T-cell (primary cell): ENCODE measurements around the gene SNX9. TPM values are rescaled to one million over a fixed set of nuclear protein-coding genes. Genes with fewer than 3 reads are reported as not detected.
A peak's percentile ranks its signal among the peaks of the same experiment; 100 is the strongest.

Experiments
- ATAC-seq, 4 experiments: fragments of 200-7000 bp in 3 of 4; fragments of 150-1000 bp in 1 of 4; cut with Tn5 transposase; replicated peaks in 1 of 4; 1 replicate in 3 of 4; 2 replicates in 1 of 4; pipeline ENCODE4 v1.10.0; 2021; ENCODE audit warnings: moderate library complexity in 3 of 4, mild to moderate bottlenecking in 2 of 4, moderate number of reproducible peaks in 1 of 4
- CTCF ChIA-PET, 2 donors: fragments of 300-600 bp; sonication (Branson Sonifier 250); formaldehyde crosslinking; loops; one replicate each; lab custom pipeline; 2022; ENCODE audit warnings: antibody characterized with exemption in 2 of 2; lab: Charles Lee
- POLR2A ChIA-PET, 2 donors: fragments of 300-600 bp; sonication (Branson Sonifier 250); formaldehyde crosslinking; loops; one replicate each; lab custom pipeline; 2022; ENCODE audit warnings: antibody characterized with exemption in 2 of 2; lab: Charles Lee
- DNase-seq, 35 experiments: peaks; one replicate each; pipeline versions ENCODE4 v3.0.0 to v3.0.0-alpha.2; 2013 to 2023
- H3K27ac ChIP-seq: one replicate; pipeline ENCODE4 v1.5.1; 2013; ENCODE audit warnings: low read length
- H3K27me3 ChIP-seq, 2 experiments: replicated peaks in 1 of 2; 1 replicate in 1 of 2; 2 replicates in 1 of 2; pipeline versions ENCODE4 v1.6.1 to v1.7.0; 2013; ENCODE audit warnings: low read length in 1 of 2, mixed read lengths in 1 of 2; ENCODE audit not compliant: control insufficient read depth in 2 of 2, insufficient read depth in 2 of 2; ENCODE audit errors: extremely low read depth in 1 of 2
- H3K36me3 ChIP-seq, 2 donors: 1 replicate in 1 of 2; 2 replicates in 1 of 2; pipeline versions ENCODE4 v1.6.1 to v1.7.0; 2013; ENCODE audit warnings: low read length in 1 of 2; ENCODE audit not compliant: control insufficient read depth in 2 of 2, insufficient read depth in 1 of 2; ENCODE audit errors: extremely low read depth in 1 of 2
- H3K4me1 ChIP-seq, 2 experiments: 1 replicate in 1 of 2; 2 replicates in 1 of 2; pipeline versions ENCODE4 v1.6.1 to v1.7.0; 2013; ENCODE audit warnings: low read length in 2 of 2, mixed read lengths in 1 of 2; ENCODE audit not compliant: insufficient read depth in 2 of 2, control insufficient read depth in 1 of 2; ENCODE audit errors: extremely low read depth in 1 of 2
- H3K4me3 ChIP-seq, 2 donors: 1 replicate in 1 of 2; 2 replicates in 1 of 2; pipeline versions ENCODE4 v1.5.1 to v1.7.0; 2013; ENCODE audit warnings: mild to moderate bottlenecking in 2 of 2, low read length in 1 of 2, moderate library complexity in 1 of 2; ENCODE audit not compliant: control insufficient read depth in 1 of 2; ENCODE audit errors: extremely low read depth in 1 of 2
- H3K9me3 ChIP-seq: 2 replicates; pipeline ENCODE4 v1.7.0; 2013
- H3K27ac Mint-ChIP-seq, 2 donors: one replicate each; pipeline ENCODE4 v1.8.0; 2020 to 2021; ENCODE audit warnings: mild to moderate bottlenecking in 2 of 2, mixed read lengths in 2 of 2
- H3K27me3 Mint-ChIP-seq, 2 donors: one replicate each; pipeline ENCODE4 v1.8.0; 2021 to 2022; ENCODE audit warnings: mixed read lengths in 2 of 2
- H3K36me3 Mint-ChIP-seq: one replicate; pipeline ENCODE4 v1.8.0; 2021; ENCODE audit warnings: mixed read lengths
- H3K4me1 Mint-ChIP-seq, 3 donors: one replicate each; pipeline ENCODE4 v1.8.0; 2020 to 2022; ENCODE audit warnings: mixed read lengths in 3 of 3, mild to moderate bottlenecking in 1 of 3
- H3K4me3 Mint-ChIP-seq, 3 donors: one replicate each; pipeline ENCODE4 v1.8.0; 2020 to 2022; ENCODE audit warnings: mild to moderate bottlenecking in 3 of 3, mixed read lengths in 3 of 3, moderate library complexity in 3 of 3
- H3K9me3 Mint-ChIP-seq, 3 donors: one replicate each; pipeline ENCODE4 v1.8.0; 2020 to 2022; ENCODE audit warnings: mixed read lengths in 3 of 3
- WGBS: methylation state at CpG from one replicate; pipeline ENCODE4 v1.1.5; 2013; ENCODE audit warnings: missing lambda C conversion rate; ENCODE audit not compliant: insufficient coverage; 5-methylcytosine and 5-hydroxymethylcytosine counted together
- total RNA-seq, 35 experiments: library from RNA in 6 of 35; stranded (reverse) in 6 of 35; fragments of 120-200 nt in 1 of 35; gene quantifications; one replicate each; pipeline versions ENCODE4 v1.2.1 to v1.2.4 and lab custom pipeline; 2013 to 2026

SNX9 gene
- total RNA-seq, 5 donors from 2014 or later (not counting 1 experiment from before 2014, with no cell fraction given), result 20.5 to 25.9 (median 23.7) TPM

DNA sequence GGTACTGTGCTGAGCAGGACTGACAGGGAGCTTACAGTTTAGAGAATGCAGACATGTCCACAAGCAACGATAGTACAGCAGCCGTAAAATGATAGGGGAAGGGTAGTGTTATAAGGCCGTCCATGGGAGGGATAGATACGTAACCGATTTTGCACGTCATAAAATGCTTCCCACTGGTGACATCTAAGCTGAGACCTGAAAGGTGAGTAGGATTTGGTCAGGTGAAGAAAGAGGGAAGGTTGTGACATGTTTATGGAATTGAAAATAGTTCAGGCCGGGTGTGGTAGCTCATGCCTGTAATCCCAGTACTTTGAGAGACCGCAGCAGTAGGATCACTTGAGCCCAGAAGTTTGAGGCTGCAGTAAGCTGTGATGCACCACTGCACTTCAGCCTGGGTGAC lies 25.6 kb downstream of the SNX9 start:
- Histone ChIP-seq H3K9me3 (peaks cover 2% of the 10 kb centered on the region), H3K4me1 (peaks cover 0 to 12% of the 10 kb centered on the region in 2 experiments), H3K27me3 (no peaks in the 10 kb centered on the region), H3K36me3 (no peaks in the 10 kb centered on the region), H3K27ac (no peak overlapping the region), H3K4me3 (no peak overlapping the region)
- POLR2A ChIA-PET, result interaction anchor here (0.5 to 0.6 kb wide), 2 partner anchors 12 to 78 kb away, joined by 3 to 4 read pairs; no protein-coding TSS in a partner anchor
- peaks cover 52 to 58% (median 55%) of the 10 kb centered on the region in 3 donors for H3K4me1 Mint-ChIP-seq
- CTCF ChIA-PET, result interaction anchor here in 1 of 2 donors (0.5 to 0.6 kb wide), 2 partner anchors 24 to 805 kb away, joined by 4 read pairs; no protein-coding TSS in a partner anchor
- ATAC-seq (no peak), DNase-seq (no peak)
- 100% methylated on average over 8 of the region's 8 CpGs for WGBS
- H3K4me3 Mint-ChIP-seq, result peak overlapping the region in 1 of 3 donors; percentile 54
- peaks cover 43% of the 10 kb centered on the region for H3K36me3 Mint-ChIP-seq
- H3K9me3 Mint-ChIP-seq, result peaks cover 10 to 13% (median 13%) of the 10 kb centered on the region in 3 donors
- no peaks in the 10 kb centered on the region for H3K27me3 Mint-ChIP-seq
- peak overlapping the region in 1 of 2 donors; percentile 8 for H3K27ac Mint-ChIP-seq

DNA sequence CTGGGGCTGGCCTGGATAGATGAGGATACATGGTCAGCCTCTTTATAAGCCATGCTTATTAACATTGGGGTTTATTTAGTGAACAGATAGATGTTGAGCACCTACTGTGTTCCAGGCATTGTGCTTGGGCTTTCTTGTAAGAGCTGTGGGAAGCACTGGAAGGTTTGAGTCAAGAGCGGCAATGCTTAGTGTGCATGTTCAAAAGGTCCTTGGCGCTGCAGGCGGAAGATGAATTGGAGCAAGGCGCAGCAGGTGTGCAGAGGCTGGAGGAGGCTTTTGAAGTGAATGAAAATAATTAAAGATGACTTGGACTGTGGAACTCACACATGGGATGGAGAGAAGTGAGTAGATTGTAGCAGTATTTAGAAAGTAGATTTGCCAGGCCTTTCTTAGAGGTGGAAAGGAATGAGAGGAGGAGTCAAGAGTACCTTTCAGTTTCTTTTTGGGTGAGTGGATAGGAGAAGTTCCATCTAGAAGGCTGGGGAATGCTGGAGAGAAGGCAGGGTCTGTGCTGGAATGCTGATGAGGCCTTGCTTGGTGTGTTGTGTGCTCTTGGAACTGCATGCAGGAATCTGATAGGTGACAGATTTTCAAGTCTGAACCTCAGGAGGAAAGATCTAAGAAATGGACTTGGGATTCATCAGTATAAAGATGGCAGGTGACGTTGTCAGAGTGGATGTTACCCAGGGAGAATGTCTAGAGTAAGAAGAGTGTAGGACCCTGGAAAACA lies 26.4 kb downstream of the SNX9 start:
- DNase-seq (no peak), ATAC-seq (peak in 1 of 4 experiments; percentile 15)
- Histone ChIP-seq H3K9me3 (peaks cover 2% of the 10 kb centered on the region), H3K4me1 (peaks cover 0 to 12% of the 10 kb centered on the region in 2 experiments), H3K4me3 (no peak overlapping the region), H3K27me3 (no peaks in the 10 kb centered on the region), H3K27ac (no peak overlapping the region), H3K36me3 (no peaks in the 10 kb centered on the region)
- WGBS, result 86% methylated on average over 5 of the region's 5 CpGs
- peak overlapping the region; percentile 4 to 54 (median 23) for H3K4me3 Mint-ChIP-seq
- ChIA-PET CTCF (no interaction called here), POLR2A (interaction anchor here (0.5 to 0.6 kb wide), 2 partner anchors 13 to 78 kb away, joined by 3 to 4 read pairs; no protein-coding TSS in a partner anchor)
- no peaks in the 10 kb centered on the region for H3K27me3 Mint-ChIP-seq
- peak overlapping the region in 1 of 2 donors; percentile 50 for H3K27ac Mint-ChIP-seq
- peaks cover 43% of the 10 kb centered on the region for H3K36me3 Mint-ChIP-seq
- H3K9me3 Mint-ChIP-seq, result peaks cover 10 to 19% (median 13%) of the 10 kb centered on the region in 3 donors
- peaks cover 47 to 51% (median 51%) of the 10 kb centered on the region in 3 donors for H3K4me1 Mint-ChIP-seq

DNA sequence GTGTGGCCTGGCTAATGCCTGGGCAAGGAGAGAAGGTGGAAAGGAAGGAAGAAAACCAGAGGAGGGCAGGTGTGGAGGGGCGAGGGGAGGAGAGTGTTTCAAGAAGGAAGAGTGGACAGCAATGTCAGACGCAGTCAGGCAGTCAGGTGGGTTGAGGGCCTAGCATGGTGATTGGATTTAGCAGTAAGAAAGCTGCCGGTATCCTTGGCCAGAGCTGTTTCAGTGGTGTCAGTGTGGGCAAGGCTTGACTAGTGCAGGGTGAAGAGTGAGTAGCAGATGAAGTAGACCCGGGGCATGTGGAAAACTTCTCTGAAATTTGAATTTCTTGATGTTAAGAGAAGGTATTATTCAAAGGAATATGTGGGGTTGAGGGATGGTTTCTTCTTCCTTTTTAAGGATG lies 27.0 kb downstream of the SNX9 start:
- CTCF ChIA-PET, result no interaction called here
- Histone ChIP-seq H3K36me3 (no peaks in the 10 kb centered on the region), H3K27me3 (no peaks in the 10 kb centered on the region), H3K4me1 (peaks cover 0 to 12% of the 10 kb centered on the region in 2 experiments), H3K4me3 (no peak overlapping the region), H3K27ac (no peak overlapping the region), H3K9me3 (peaks cover 2% of the 10 kb centered on the region)
- H3K4me3 Mint-ChIP-seq, result peak overlapping the region in 1 of 3 donors; percentile 54
- DNase-seq, result no peak
- H3K27me3 Mint-ChIP-seq, result no peaks in the 10 kb centered on the region
- peaks cover 48% of the 10 kb centered on the region for H3K36me3 Mint-ChIP-seq
- H3K4me1 Mint-ChIP-seq, result peaks cover 50 to 57% (median 56%) of the 10 kb centered on the region in 3 donors
- peak overlapping the region in 1 of 2 donors; percentile 50 for H3K27ac Mint-ChIP-seq
- POLR2A ChIA-PET, result interaction anchor here in 1 of 2 donors (0.6 kb wide), 1 partner anchor 1104 kb away, joined by 3 read pairs; no protein-coding TSS in a partner anchor
- H3K9me3 Mint-ChIP-seq, result peaks cover 10 to 23% (median 15%) of the 10 kb centered on the region in 3 donors
- ATAC-seq, result peak in 1 of 4 experiments; percentile 32
- 88% methylated on average over 4 of the region's 4 CpGs for WGBS

DNA sequence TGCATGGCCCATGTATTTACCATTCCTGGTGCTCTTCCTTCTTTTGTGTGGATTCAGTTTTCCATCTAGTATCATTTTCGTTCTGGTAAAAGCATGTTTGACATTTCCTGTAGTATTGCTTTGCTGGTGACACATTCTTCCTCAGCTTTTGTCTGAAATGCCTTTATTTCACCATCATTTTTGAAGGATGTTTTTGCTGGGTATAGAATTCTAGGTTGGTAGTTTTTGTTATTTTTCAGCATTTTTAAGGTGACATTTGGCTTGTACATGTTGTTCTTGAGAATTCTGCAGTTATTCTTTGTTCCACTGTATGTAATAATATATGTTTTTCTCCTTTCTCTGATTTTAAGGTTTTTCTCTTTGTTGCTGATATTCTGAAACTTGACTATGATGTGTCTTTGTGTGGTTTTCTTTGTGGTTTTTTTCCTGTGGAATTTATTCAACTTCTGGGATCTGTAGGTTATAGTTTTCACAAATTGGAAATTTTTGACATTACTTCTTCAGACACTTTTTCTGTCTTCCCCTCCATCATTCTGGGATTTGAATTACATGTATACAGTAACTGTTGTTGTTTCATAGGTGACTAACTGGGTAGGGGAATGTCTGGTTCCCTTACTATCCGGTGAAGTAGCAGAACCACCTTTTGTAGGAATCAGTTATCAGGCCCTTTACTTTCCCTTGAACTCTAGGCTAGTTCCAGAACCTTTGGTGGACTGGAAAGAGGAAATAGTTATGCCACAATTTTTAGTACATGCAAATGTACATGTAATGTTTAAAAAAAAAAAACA lies 30.2 kb downstream of the SNX9 start:
- no peak overlapping the region for H3K4me3 Mint-ChIP-seq
- H3K27me3 Mint-ChIP-seq, result no peaks in the 10 kb centered on the region
- WGBS, result no CpG with 5 or more reads among the region's 2 CpGs
- Histone ChIP-seq H3K4me3 (no peak overlapping the region), H3K4me1 (peaks cover 0 to 6% of the 10 kb centered on the region in 2 experiments), H3K27me3 (no peaks in the 10 kb centered on the region), H3K27ac (no peak overlapping the region), H3K36me3 (peaks cover 0 to 2% of the 10 kb centered on the region in 2 donors), H3K9me3 (peaks cover 2% of the 10 kb centered on the region)
- no peak for DNase-seq
- H3K4me1 Mint-ChIP-seq, result peaks cover 42 to 53% (median 49%) of the 10 kb centered on the region in 3 donors
- ChIA-PET CTCF (interaction anchor here in 1 of 2 donors (1.4 kb wide), 1 partner anchor 52 kb away, joined by 4 read pairs; no protein-coding TSS in a partner anchor), POLR2A (interaction anchor here in 1 of 2 donors (0.6 kb wide), 1 partner anchor 10 kb away, joined by 8 read pairs; no protein-coding TSS in a partner anchor)
- H3K27ac Mint-ChIP-seq, result peak overlapping the region in 1 of 2 donors; percentile 60
- H3K36me3 Mint-ChIP-seq, result peaks cover 37% of the 10 kb centered on the region
- ATAC-seq, result no peak
- H3K9me3 Mint-ChIP-seq, result peaks cover 10 to 23% (median 15%) of the 10 kb centered on the region in 3 donors

DNA sequence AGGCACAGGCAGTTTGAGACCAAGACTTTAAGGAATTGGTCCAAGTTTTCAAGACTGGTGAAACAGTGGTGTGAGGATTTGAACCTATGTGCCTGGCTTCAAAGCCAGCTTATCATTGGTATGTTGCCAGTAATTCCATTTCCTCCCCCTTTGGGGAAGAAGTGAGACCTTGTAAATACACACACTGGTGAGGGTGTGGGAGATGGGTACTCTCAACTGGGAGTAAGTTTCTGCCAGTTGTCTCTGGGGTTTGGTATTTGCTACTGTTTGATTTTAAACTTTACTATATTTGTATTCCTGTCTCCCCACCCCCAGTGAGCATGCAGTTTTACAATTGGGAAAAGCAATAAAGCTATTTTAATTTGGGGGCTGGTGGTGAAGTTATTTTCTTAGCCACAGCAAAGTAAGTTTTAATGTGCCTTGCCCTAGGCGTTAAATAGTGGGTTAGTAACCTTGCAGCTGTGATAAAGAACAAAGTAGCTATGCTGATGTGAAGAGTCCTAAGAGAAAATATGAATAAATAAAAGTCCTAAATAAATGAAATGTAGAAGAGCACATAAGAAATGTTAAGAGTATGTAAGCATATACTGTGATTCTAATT lies 31.0 kb downstream of the SNX9 start:
- peaks cover 35% of the 10 kb centered on the region for H3K36me3 Mint-ChIP-seq
- CTCF ChIA-PET, result interaction anchor here in 1 of 2 donors (1.4 kb wide), 1 partner anchor 53 kb away, joined by 4 read pairs; no protein-coding TSS in a partner anchor

More for the DNA sequence above, 31.0 kb downstream of the SNX9 start:
- Mint-ChIP-seq H3K4me1 (peaks cover 42 to 53% (median 50%) of the 10 kb centered on the region in 3 donors), H3K4me3 (no peak overlapping the region), H3K9me3 (peaks cover 10 to 23% (median 15%) of the 10 kb centered on the region in 3 donors), H3K27me3 (no peaks in the 10 kb centered on the region), H3K27ac (no peak overlapping the region)
- Histone ChIP-seq H3K4me3 (no peak overlapping the region), H3K36me3 (peaks cover 0 to 4% of the 10 kb centered on the region in 2 donors), H3K27ac (no peak overlapping the region), H3K27me3 (no peaks in the 10 kb centered on the region), H3K9me3 (peaks cover 2% of the 10 kb centered on the region), H3K4me1 (peaks cover under 1 to 6% of the 10 kb centered on the region in 2 experiments)
- POLR2A ChIA-PET, result interaction anchor here in 1 of 2 donors (0.7 kb wide), 1 partner anchor 13 kb away, joined by 5 read pairs; no protein-coding TSS in a partner anchor
- 60% methylated on average over 1 of the region's 1 CpG for WGBS
- DNase-seq (no peak), ATAC-seq (no peak)
